Measurements from ENCODE around the gene BLNK.

Gene BLNK

DNA sequence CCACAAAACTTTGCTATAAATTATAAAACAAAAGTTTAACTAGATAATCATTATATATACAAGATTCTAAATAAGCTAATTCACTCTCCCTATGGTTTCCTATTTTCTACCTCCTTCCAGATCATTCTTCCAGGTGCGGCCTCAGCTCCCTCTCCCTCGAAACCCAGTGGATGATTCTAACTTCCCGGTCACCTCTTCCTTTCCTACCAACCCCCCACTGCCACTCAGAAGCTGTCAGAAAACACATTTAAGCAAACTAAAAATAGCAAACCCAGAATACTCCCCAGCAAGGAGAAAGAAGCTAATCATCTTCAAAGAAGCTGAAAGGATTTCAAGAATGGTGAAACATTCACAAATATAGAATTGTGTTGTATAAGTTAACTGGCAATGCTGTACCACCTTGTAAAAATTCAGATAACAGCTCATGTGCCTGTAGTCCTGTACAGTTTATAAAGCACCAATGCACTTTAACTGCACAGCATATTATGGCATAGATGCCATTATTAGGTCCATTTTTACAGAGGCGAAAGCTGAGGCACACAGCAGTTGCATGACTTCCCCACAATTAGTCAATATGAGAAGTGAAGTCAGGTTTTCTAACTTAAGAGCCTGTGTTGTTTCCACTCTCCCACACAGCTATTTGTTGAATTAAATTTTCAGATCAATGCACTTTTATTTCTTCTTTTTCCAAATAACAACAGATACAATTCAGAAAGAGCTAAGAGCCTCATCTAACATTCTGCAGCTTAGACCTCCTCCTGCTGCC is 19.2 kb upstream of the BLNK start:
- POLR2A ChIA-PET, result interaction anchor here (0.9 kb wide), 1 partner anchor 201 kb away, joined by 4 read pairs; no protein-coding TSS in a partner anchor
- TF ChIP-seq CTBP1 (IDR thresholded peaks at IDR 0.05; ENCODE audit: borderline replicate concordance), result no peak
- no peak for TF ChIP-seq FOXA1 (IDR thresholded peaks at IDR 0.05)
- TF ChIP-seq SUZ12 (IDR thresholded peaks at IDR 0.05), result no peak
- TF ChIP-seq NFRKB (IDR thresholded peaks at IDR 0.05), result no peak
- no peak for TF ChIP-seq FOXK2 (IDR thresholded peaks at IDR 0.05)
- TF ChIP-seq ELF4 (IDR thresholded peaks at IDR 0.05), result no peak
- TF ChIP-seq ZNF384 (IDR thresholded peaks at IDR 0.05), result no peak
- TF ChIP-seq LEF1 (IDR thresholded peaks at IDR 0.05; ENCODE audit: borderline replicate concordance), result no peak
- no peak for TF ChIP-seq HDGF (IDR thresholded peaks at IDR 0.05; ENCODE audit: borderline replicate concordance)
- no peak for TF ChIP-seq FOXM1 (IDR thresholded peaks at IDR 0.05; ENCODE audit: borderline replicate concordance)
- no peak for TF ChIP-seq ARNT (IDR thresholded peaks at IDR 0.05)
- TF ChIP-seq TARDBP (IDR thresholded peaks at IDR 0.05), result no peak
- no peak for TF ChIP-seq BHLHE40 (IDR thresholded peaks at IDR 0.05; ENCODE audit: borderline replicate concordance)
- CTCF ChIA-PET, result interaction anchor here (6.6 kb wide), 1 partner anchor 61 kb away, joined by 62 read pairs; no protein-coding TSS in a partner anchor
- DNase-seq (ENCODE audit: extremely low spot score), result no peak

DNA sequence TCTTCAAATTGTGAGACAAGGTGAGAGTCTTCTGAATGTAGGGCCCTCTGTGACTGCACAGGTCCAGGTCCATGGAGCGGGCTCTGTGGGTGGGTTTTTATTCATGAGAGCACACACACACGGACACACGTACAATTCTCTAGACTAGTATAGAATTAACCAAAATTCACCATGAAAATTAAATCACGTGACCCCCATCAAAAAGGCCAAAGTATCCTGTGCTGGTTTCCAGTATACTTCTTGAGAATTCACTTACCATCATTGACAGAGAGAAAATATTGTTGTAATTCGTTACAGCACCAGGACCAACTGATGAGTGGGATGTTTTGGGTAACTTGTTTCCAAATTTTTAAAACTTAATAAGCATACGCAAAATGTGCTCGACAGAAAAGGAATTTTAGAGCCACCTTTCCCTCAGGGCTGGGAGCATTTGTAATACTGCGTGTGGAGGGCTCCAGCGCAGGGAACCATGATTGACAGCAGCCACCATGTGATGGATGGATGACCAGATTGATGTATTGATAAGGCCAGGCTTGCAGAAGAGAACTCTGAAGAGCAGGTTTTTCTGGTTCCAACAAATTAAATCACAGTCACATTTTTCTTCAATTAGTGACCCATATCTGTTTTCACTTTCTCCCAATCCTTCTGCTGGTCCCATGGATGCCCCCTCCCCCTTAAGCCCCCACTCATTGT is 18.0 kb upstream of the BLNK start:
- DNase-seq (ENCODE audit: extremely low spot score), result no peak
- ChIA-PET CTCF (no interaction called here), POLR2A (no interaction called here)
- TF ChIP-seq, protein P1, sequence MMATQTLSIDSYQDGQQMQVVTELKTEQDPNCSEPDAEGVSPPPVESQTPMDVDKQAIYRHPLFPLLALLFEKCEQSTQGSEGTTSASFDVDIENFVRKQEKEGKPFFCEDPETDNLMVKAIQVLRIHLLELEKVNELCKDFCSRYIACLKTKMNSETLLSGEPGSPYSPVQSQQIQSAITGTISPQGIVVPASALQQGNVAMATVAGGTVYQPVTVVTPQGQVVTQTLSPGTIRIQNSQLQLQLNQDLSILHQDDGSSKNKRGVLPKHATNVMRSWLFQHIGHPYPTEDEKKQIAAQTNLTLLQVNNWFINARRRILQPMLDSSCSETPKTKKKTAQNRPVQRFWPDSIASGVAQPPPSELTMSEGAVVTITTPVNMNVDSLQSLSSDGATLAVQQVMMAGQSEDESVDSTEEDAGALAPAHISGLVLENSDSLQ (IDR thresholded peaks at IDR 0.05), result 0 out of 2 replicates have a peak, but pooled peaks have one; percentile 21
- TF ChIP-seq FOXA1 (IDR thresholded peaks at IDR 0.05), result no peak

DNA sequence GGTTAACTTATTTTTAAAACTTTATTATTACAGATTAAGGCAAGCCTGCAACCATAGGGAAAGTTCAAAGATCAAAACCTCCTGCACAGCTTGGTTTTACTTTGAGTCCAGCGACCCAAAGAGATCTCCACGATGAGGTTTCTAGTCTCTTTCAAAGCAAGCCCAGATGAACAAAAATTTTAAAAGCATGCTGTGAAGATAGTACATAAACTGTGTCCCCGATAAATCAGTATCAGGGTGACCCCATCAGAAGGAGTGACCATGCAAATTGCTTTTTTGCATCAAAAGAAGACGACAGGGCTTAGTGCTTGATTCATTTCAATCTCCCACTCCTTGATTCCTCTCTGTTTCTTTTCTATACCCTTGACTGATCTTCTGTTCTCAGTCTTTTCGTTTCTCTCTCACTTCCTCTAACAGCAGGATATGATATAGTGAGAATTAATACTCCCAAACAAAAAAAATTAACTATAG is 16.8 kb upstream of the BLNK start:
- CTCF ChIA-PET, result no interaction called here
- TF ChIP-seq FOXK2 (IDR thresholded peaks at IDR 0.05), result no peak
- no peak for TF ChIP-seq SUZ12 (IDR thresholded peaks at IDR 0.05)
- no peak for TF ChIP-seq LEF1 (IDR thresholded peaks at IDR 0.05; ENCODE audit: borderline replicate concordance)
- no peak for TF ChIP-seq CTBP1 (IDR thresholded peaks at IDR 0.05; ENCODE audit: borderline replicate concordance)
- no peak for TF ChIP-seq BHLHE40 (IDR thresholded peaks at IDR 0.05; ENCODE audit: borderline replicate concordance)
- TF ChIP-seq TARDBP (IDR thresholded peaks at IDR 0.05), result no peak
- no peak for DNase-seq (ENCODE audit: extremely low spot score)
- POLR2A ChIA-PET, result no interaction called here

DNA sequence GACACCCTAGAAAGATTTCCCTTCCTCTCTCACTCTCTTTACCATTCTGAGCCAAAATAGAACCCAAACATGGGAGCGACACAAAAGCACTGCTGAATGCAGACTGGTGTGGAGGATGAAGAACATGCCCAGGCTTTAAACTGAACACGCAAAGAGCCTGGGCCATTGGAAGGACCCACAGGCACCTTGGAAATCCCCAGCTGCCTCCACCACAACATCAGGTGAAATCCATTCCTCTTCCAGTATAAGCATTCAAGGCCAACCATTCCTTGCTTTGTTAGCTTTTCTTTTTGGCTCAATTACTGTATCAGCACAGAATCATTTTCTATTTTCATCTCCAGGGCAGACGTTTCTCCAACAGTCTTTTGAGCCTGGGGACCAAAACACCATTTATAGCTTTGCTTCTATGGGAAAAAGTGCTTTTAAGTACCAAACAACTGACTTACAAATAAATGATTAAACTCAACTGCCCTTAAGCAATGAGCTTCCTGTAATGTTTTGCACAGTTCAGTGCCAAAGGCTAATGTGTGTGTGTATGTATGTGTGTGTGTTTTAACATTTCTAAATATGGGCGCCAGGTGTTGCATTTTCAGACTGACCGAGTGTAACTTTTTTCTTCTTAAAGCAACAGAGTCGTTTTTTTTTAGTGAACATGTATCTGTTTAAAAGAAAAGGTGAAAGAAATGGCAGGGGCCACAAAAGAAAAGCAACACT is 16.2 kb upstream of the BLNK start:
- ChIA-PET POLR2A (no interaction called here), CTCF (interaction anchor here (1.6 kb wide), 1 partner anchor 58 kb away, joined by 13 read pairs; no protein-coding TSS in a partner anchor)
- DNase-seq (ENCODE audit: extremely low spot score), result no peak
- peak; percentile 50 for TF ChIP-seq ZNF384 (IDR thresholded peaks at IDR 0.05)
- TF ChIP-seq, protein P1 (IDR thresholded peaks at IDR 0.05), result no peak

DNA sequence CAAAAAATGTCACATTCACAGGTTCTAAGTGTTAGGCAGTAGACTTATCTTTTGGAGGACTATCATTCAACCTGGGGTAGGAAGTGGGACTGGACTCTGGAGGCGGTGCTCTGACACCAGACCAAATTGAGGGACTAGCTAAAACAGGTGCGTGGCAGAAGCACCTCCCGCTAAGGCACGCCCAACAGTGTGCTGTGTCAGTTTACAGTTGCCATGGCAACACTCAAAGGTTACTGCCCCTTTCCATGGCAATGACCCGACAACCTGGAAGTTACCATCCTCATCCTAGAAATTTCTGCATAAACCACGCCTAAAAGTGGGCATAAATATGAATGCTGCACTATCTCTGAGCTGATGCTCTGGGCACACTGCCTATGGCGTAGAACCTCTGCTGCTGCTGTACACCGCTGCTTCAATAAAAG is 14.0 kb upstream of the BLNK start:
- ChIA-PET POLR2A (no interaction called here), CTCF (interaction anchor here (0.8 kb wide), 1 partner anchor 57 kb away, joined by 3 read pairs; no protein-coding TSS in a partner anchor)
- TF ChIP-seq FOXK2 (IDR thresholded peaks at IDR 0.05) (no peak), FOXM1 (IDR thresholded peaks at IDR 0.05; ENCODE audit: borderline replicate concordance) (no peak), TARDBP (IDR thresholded peaks at IDR 0.05) (no peak), NFRKB (IDR thresholded peaks at IDR 0.05) (no peak), ELF4 (IDR thresholded peaks at IDR 0.05) (no peak), ZNF384 (IDR thresholded peaks at IDR 0.05) (no peak), L3MBTL2 (conservative IDR thresholded peaks at IDR 0.05) (no peak), SP1 (IDR thresholded peaks at IDR 0.05) (no peak), CTBP1 (IDR thresholded peaks at IDR 0.05; ENCODE audit: borderline replicate concordance) (no peak), SUZ12 (IDR thresholded peaks at IDR 0.05) (no peak), ARNT (IDR thresholded peaks at IDR 0.05) (no peak), FOXA1 (IDR thresholded peaks at IDR 0.05) (no peak), LEF1 (IDR thresholded peaks at IDR 0.05; ENCODE audit: borderline replicate concordance) (no peak), HDGF (IDR thresholded peaks at IDR 0.05; ENCODE audit: borderline replicate concordance) (no peak), BHLHE40 (IDR thresholded peaks at IDR 0.05; ENCODE audit: borderline replicate concordance) (no peak)
- TF ChIP-seq, protein P1 (IDR thresholded peaks at IDR 0.05), result no peak
- no peak for DNase-seq (ENCODE audit: extremely low spot score)

DNA sequence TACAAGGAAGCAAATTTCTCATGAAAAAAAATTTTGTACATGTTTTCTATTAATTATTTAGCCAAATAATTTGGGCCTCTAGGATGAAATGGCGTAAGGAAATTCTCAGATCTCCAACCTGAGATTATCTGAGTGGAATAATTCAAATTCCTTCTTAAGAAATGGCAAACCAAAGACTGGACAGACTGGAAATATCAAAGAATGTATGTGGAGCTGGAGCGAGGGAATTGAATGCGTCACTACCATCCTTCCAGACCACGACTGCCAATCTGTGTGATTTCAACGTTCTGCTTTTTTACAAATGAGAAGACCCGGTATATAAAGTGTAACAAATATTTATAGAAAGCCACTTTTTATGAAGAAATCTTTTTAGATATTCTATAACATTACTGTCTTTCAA is 12.4 kb upstream of the BLNK start:
- CTCF ChIA-PET, result no interaction called here

More for the DNA sequence above, 12.4 kb upstream of the BLNK start:
- POLR2A ChIA-PET, result no interaction called here
- TF ChIP-seq FOXM1 (IDR thresholded peaks at IDR 0.05; ENCODE audit: borderline replicate concordance) (no peak), TARDBP (IDR thresholded peaks at IDR 0.05) (no peak), ZNF384 (IDR thresholded peaks at IDR 0.05) (no peak), HDGF (IDR thresholded peaks at IDR 0.05; ENCODE audit: borderline replicate concordance) (no peak), ELF4 (IDR thresholded peaks at IDR 0.05) (no peak), CTBP1 (IDR thresholded peaks at IDR 0.05; ENCODE audit: borderline replicate concordance) (no peak), SUZ12 (IDR thresholded peaks at IDR 0.05) (no peak), LEF1 (IDR thresholded peaks at IDR 0.05; ENCODE audit: borderline replicate concordance) (no peak), L3MBTL2 (conservative IDR thresholded peaks at IDR 0.05) (no peak), SP1 (IDR thresholded peaks at IDR 0.05) (no peak), FOXA1 (IDR thresholded peaks at IDR 0.05) (no peak)
- DNase-seq (ENCODE audit: extremely low spot score), result no peak
